ENCODE data around the gene LRP10.

- TF ChIP-seq REST (IDR thresholded peaks at IDR 0.05; ENCODE audit: low read depth) (no peak), RAD21 (IDR thresholded peaks at IDR 0.05; ENCODE audit: low read depth) (no peak)
Observed at GRCh38 chr14:22850944-22851764, 20.4 kb upstream of the LRP10 start.
